Right lobe of liver (tissue), 4 donors: Measurements from ENCODE around the gene RIMKLA.

Experiments
- CTCF ChIP-seq, 4 donors: fragments of 200-600 bp in 3 of 4; fragments of 450-650 bp in 1 of 4; IDR thresholded peaks; one replicate each; pipeline versions ENCODE4 v1.5.1 to v1.8.0; 2016 to 2022; ENCODE audit warnings: antibody characterized with exemption in 4 of 4, mild to moderate bottlenecking in 2 of 4
- POLR2A ChIP-seq: fragments of 450-650 bp; IDR thresholded peaks from one replicate; pipeline ENCODE4 v1.6.1; 2017; ENCODE audit warnings: antibody characterized with exemption, mild to moderate bottlenecking
- donor health status: DM: no; HTN: no; CAD: no.
- donor health status: DM: no; HTN: no; CAD: no.
- donor health status: DM: no; HTN: yes; CAD: no.

GRCh38 chr1:42423681-42424080 lies 43.1 kb downstream of the RIMKLA start:
- TF ChIP-seq CTCF (IDR thresholded peaks at IDR 0.05) (no peak), POLR2A (no peak)
